GM12873 (cell line): Measurements from ENCODE around the gene NFATC2.

Experiments
- CTCF ChIP-seq: IDR thresholded peaks from 2 replicates; pipeline ENCODE4 v1.5.1; 2012; ENCODE audit warnings: low read depth, mild to moderate bottlenecking, moderate library complexity, low read length, control low read depth; ENCODE audit not compliant: insufficient read depth; ENCODE audit errors: missing control alignments

The NFATC2 gene

GRCh38 chr20:51428401-51429143 lies 113.9 kb downstream of the NFATC2 start:
- TF ChIP-seq CTCF, result no peak

- TF ChIP-seq CTCF, result no peak
Observed at GRCh38 chr20:51427651-51428291, 114.7 kb downstream of the NFATC2 start.

- TF ChIP-seq CTCF, result no peak
Observed at GRCh38 chr20:51426718-51427650, 115.5 kb downstream of the NFATC2 start.

GRCh38 chr20:51425347-51426106 lies 117.0 kb downstream of the NFATC2 start:
- TF ChIP-seq CTCF, result no peak

- no peak for TF ChIP-seq CTCF
Observed at GRCh38 chr20:51424270-51425117, 118.0 kb downstream of the NFATC2 start.

- no peak for TF ChIP-seq CTCF
Observed at GRCh38 chr20:51423810-51424209, 118.7 kb downstream of the NFATC2 start.
